CD4-positive, alpha-beta T cell treated with Interferon alpha-2 for 1 hour (primary cell): ENCODE measurements around the gene CDH12.
"Not testable (repeated sequence)": the region's sequence is repeated elsewhere in the genome, so short reads cannot be mapped to it uniquely, and the experiment has no call there.

Experiments used
- DNase-seq, 2 donors: peaks; one replicate each; pipeline ENCODE4 v3.0.0-alpha.2; 2020 to 2022

Gene CDH12

GRCh38 chr5:22250528-22250927, 602.6 kb downstream of the CDH12 start:
- no peak for DNase-seq

- DNase-seq = no peak
Observed at GRCh38 chr5:22249209-22249729, 603.9 kb downstream of the CDH12 start.

GRCh38 chr5:22245770-22246169, 607.4 kb downstream of the CDH12 start:
- no peak for DNase-seq

GRCh38 chr5:22242532-22242931, 610.6 kb downstream of the CDH12 start:
- no peak for DNase-seq

GRCh38 chr5:22238047-22238446, 615.1 kb downstream of the CDH12 start:
- no peak for DNase-seq

GRCh38 chr5:22226423-22226822, 626.7 kb downstream of the CDH12 start:
- DNase-seq = no peak

- DNase-seq = no peak
Observed at GRCh38 chr5:22223079-22223478, 630.1 kb downstream of the CDH12 start.

- DNase-seq = not testable (repeated sequence)
Observed at GRCh38 chr5:22213703-22214495, 639.2 kb downstream of the CDH12 start.

GRCh38 chr5:22212254-22212991, 640.7 kb downstream of the CDH12 start:
- DNase-seq = not testable (repeated sequence)

- not testable (repeated sequence) for DNase-seq
Observed at GRCh38 chr5:22208463-22208862, 644.7 kb downstream of the CDH12 start.

- DNase-seq = not testable (repeated sequence)
Observed at GRCh38 chr5:22188651-22189050, 664.5 kb downstream of the CDH12 start.

GRCh38 chr5:22187632-22188228, 665.4 kb downstream of the CDH12 start:
- DNase-seq = not testable (repeated sequence)

- DNase-seq = not testable (repeated sequence)
Observed at GRCh38 chr5:22169226-22169625, 683.9 kb downstream of the CDH12 start.

- not testable (repeated sequence) for DNase-seq
Observed at GRCh38 chr5:22168704-22169103, 684.4 kb downstream of the CDH12 start.

GRCh38 chr5:22165931-22166330, 687.2 kb downstream of the CDH12 start:
- not testable (repeated sequence) for DNase-seq

GRCh38 chr5:22164910-22165748, 688.0 kb downstream of the CDH12 start:
- not testable (repeated sequence) for DNase-seq

- DNase-seq = not testable (repeated sequence)
Observed at GRCh38 chr5:22156953-22157352, 696.2 kb downstream of the CDH12 start.

- DNase-seq = not testable (repeated sequence)
Observed at GRCh38 chr5:22154779-22155178, 698.4 kb downstream of the CDH12 start.

GRCh38 chr5:22151801-22152200, 701.3 kb downstream of the CDH12 start:
- not testable (repeated sequence) for DNase-seq

GRCh38 chr5:22140418-22140817, 712.7 kb downstream of the CDH12 start:
- DNase-seq = not testable (repeated sequence)

- DNase-seq = not testable (repeated sequence)
Observed at GRCh38 chr5:22139662-22140300, 713.4 kb downstream of the CDH12 start.

GRCh38 chr5:22111320-22111719, 741.8 kb downstream of the CDH12 start:
- DNase-seq = no peak
